ENCODE results near the gene RNF151.

- no peak for TF ChIP-seq CTCF (IDR thresholded peaks at IDR 0.05; ENCODE audit: low read depth, low read length)
- no peak for TF ChIP-seq EZH2phosphoT487 (IDR thresholded peaks at IDR 0.05; ENCODE audit: low read depth)
Measured at GRCh38 chr16:1933097-1933661, 33.5 kb upstream of the RNF151 start.

Measured in OCI-LY3 (cell line).